SK-N-SH treated with all-trans-retinoic acid at 6 μM for 48 hours (cell line): ENCODE results near the gene LRP8.

Experiments
- CREB5 ChIP-seq: fragments of 250-450 bp; sonication (Bioruptor Pico); IDR thresholded peaks from 2 replicates; pipeline ENCODE4 v1.5.1; 2020; ENCODE audit warnings: low read depth, mild to moderate bottlenecking, moderate library complexity
- GLIS3 ChIP-seq: fragments of 250-450 bp; sonication (Bioruptor Pico); IDR thresholded peaks from 2 replicates; pipeline ENCODE4 v1.5.0; 2020; ENCODE audit warnings: mild to moderate bottlenecking, moderate library complexity
- OSR1 ChIP-seq: fragments of 250-450 bp; sonication (Bioruptor Pico); IDR thresholded peaks from 2 replicates; pipeline ENCODE4 v1.8.0; 2022; ENCODE audit warnings: moderate library complexity, mild to moderate bottlenecking, inconsistent platforms
- PATZ1 ChIP-seq: fragments of 250-450 bp; sonication (Bioruptor Pico); IDR thresholded peaks from 2 replicates; pipeline ENCODE4 v1.8.0; 2020; ENCODE audit warnings: mild to moderate bottlenecking, moderate library complexity, borderline replicate concordance
- POU6F1 ChIP-seq: fragments of 250-450 bp; sonication (Bioruptor Pico); IDR thresholded peaks from 2 replicates; pipeline ENCODE4 v1.8.0; 2021; ENCODE audit warnings: low read depth, mild to moderate bottlenecking, moderate library complexity, borderline replicate concordance
- PPARA ChIP-seq: fragments of 250-450 bp; sonication (Bioruptor Pico); IDR thresholded peaks from 2 replicates; pipeline ENCODE4 v1.5.0; 2020; ENCODE audit warnings: mild to moderate bottlenecking, borderline replicate concordance
- RARB ChIP-seq: fragments of 250-450 bp; sonication (Bioruptor Pico); IDR thresholded peaks from 2 replicates; pipeline ENCODE4 v1.8.0; 2021; ENCODE audit warnings: mild to moderate bottlenecking, moderate library complexity
- SNAI2 ChIP-seq: fragments of 250-450 bp; sonication (Bioruptor Pico); IDR thresholded peaks from 2 replicates; pipeline ENCODE4 v1.5.0; 2020; ENCODE audit warnings: mild to moderate bottlenecking, moderate library complexity
- TOX ChIP-seq: fragments of 250-450 bp; sonication (Bioruptor Pico); IDR thresholded peaks from 2 replicates; pipeline ENCODE4 v1.8.0; 2021; ENCODE audit warnings: mild to moderate bottlenecking, moderate library complexity, borderline replicate concordance
- ZFP3 ChIP-seq: fragments of 250-450 bp; sonication (Bioruptor Pico); IDR thresholded peaks from 2 replicates; pipeline ENCODE4 v1.5.0; 2020; ENCODE audit warnings: mild to moderate bottlenecking, moderate library complexity
- ZFP30 ChIP-seq: fragments of 450-650 bp; formaldehyde crosslinking; IDR thresholded peaks from 2 replicates; pipeline ENCODE4 v1.5.0; 2022; ENCODE audit warnings: mild to moderate bottlenecking, moderate library complexity
- ZNF565 ChIP-seq: fragments of 450-650 bp; formaldehyde crosslinking; conservative IDR thresholded peaks from 2 replicates; pipeline ENCODE4 v1.5.0; 2020; ENCODE audit warnings: low read depth, mild to moderate bottlenecking, moderate library complexity
- ZNF70 ChIP-seq: fragments of 450-650 bp; formaldehyde crosslinking; IDR thresholded peaks from 2 replicates; pipeline ENCODE4 v1.5.0; 2020; ENCODE audit warnings: mild to moderate bottlenecking, moderate library complexity
- ZNF8 ChIP-seq: fragments of 450-650 bp; formaldehyde crosslinking; IDR thresholded peaks from 2 replicates; pipeline ENCODE4 v1.5.0; 2020; ENCODE audit warnings: mild to moderate bottlenecking, moderate library complexity

- no peak for TF ChIP-seq ZFP3 (CRISPR knock-in tag)
- no peak for TF ChIP-seq SNAI2 (CRISPR knock-in tag)
- TF ChIP-seq GLIS3 (CRISPR knock-in tag) = no peak
- no peak for TF ChIP-seq ZNF8 (CRISPR knock-in tag)
- TF ChIP-seq ZNF70 (CRISPR knock-in tag) = no peak
- no peak for TF ChIP-seq ZFP30
- no peak for TF ChIP-seq PPARA
- TF ChIP-seq PATZ1 (CRISPR knock-in tag) = no peak
- TF ChIP-seq POU6F1 (CRISPR knock-in tag) = no peak
- no peak for TF ChIP-seq OSR1 (CRISPR knock-in tag)
- TF ChIP-seq CREB5 = no peak
- TF ChIP-seq RARB (CRISPR knock-in tag) = no peak
- no peak for TF ChIP-seq ZNF565
- TF ChIP-seq TOX (CRISPR knock-in tag) = no peak
These were observed 3.7 kb upstream of the LRP8 start for GRCh38 chr1:53331446-53332185.
